WI38 (cell line): ENCODE results near the gene EPAS1.

Source experiments
- H3K4me3 ChIP-seq: 2 replicates; pipeline ENCODE4 v1.5.1; 2011; ENCODE audit warnings: low read depth, mild to moderate bottlenecking, control low read depth, low read length
- CTCF ChIP-seq: IDR thresholded peaks from 2 replicates; pipeline ENCODE4 v1.5.1; 2012; ENCODE audit warnings: low read depth, mild to moderate bottlenecking, control low read depth, low read length

EPAS1 gene

GRCh38 chr2:46278952-46279351 lies 18.3 kb upstream of the EPAS1 start:
- no peak overlapping the region for H3K4me3 ChIP-seq
- no peak for TF ChIP-seq CTCF

- no peak for TF ChIP-seq CTCF
Observed at GRCh38 chr2:46281939-46282338, 15.3 kb upstream of the EPAS1 start.

GRCh38 chr2:46283693-46284092 lies 13.5 kb upstream of the EPAS1 start:
- no peak overlapping the region for H3K4me3 ChIP-seq
- TF ChIP-seq CTCF = no peak

More at GRCh38 chr2:46281939-46282338, 15.3 kb upstream of the EPAS1 start:
- H3K4me3 ChIP-seq = no peak overlapping the region

DNA sequence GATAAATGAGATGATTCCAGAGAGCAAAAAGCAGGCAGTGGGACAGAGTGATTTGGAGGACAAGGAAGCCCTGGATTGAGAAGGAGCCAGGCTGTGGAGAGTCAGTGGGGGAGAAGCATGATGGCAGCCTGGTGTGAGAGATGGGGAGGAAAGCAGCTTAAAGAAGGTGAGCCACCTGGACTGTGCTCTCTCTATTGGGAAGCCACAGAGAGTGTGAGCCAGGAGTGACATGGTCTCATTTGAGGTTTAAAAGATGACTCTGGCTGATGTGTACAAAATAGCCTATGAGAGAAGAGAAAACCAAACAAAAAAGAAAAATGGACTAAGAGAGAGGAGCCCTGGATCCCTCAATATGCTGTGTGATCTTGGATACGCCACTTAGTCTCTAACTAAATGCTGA lies 12.9 kb upstream of the EPAS1 start:
- no peak overlapping the region for H3K4me3 ChIP-seq

GRCh38 chr2:46284796-46285195 lies 12.4 kb upstream of the EPAS1 start:
- TF ChIP-seq CTCF = no peak
- no peak overlapping the region for H3K4me3 ChIP-seq

More for the DNA sequence above, 12.9 kb upstream of the EPAS1 start:
- no peak for TF ChIP-seq CTCF

GRCh38 chr2:46286715-46287114 lies 10.5 kb upstream of the EPAS1 start:
- TF ChIP-seq CTCF = no peak
- H3K4me3 ChIP-seq = no peak overlapping the region

DNA sequence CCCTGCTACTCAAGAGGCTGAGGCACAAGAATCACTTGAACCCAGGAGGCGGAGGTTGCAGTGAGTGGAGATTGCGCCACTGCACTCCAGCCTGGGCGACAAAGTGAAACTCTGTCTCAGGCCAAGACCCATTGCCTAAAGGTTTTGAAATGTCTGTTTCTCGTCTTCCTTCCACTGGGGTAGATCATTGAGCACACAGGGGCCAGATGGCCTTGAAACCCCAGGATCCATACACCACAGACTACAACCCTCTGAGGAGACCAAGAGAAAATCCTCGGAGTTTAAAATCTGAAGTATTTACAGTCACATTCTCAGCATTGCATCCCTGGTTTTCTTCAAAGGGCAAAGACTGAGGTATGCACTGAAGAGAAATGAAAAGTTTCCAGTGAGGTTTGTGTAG lies 7.1 kb upstream of the EPAS1 start:
- TF ChIP-seq CTCF = no peak
- no peak overlapping the region for H3K4me3 ChIP-seq
